ENCODE data around the gene CNTFR.

DNA sequence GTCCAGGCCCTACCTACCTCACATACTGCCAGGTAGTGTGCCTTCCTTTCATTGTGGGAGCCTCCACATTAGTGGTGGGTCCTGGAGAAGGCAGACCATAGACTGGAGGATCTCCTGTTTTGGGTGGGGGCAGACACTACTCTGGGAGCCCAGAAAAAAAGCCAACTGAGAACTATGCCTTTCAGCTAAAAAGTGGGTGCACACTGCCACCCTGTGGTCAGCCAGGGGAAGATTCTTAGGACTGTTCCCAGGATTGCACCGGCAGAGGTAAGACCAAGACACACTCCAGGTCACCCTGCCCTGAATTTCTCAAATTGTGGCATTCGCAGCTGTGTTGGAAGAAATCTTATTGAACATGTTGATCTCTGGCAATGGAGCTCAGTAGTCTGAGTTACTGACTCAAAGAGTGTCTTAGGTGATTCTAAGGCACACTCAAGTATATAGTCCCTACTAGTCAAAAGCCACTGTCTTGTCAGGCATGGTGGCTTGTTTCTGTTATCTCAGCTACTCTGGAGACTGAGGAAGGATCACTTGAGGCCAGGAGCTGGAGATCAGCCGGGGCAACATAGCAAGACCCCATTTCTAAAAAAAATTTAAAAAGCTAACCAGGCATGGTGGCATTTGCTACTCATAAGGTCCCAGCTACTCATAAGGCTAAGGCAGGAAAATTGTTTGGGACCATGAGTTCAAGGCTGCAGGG is 44.5 kb upstream of the CNTFR start:
- peak in 1 of 3 donors; percentile 13 for TF ChIP-seq POLR2AphosphoS5 (IDR thresholded peaks at IDR 0.05)
- TF ChIP-seq, protein P1, sequence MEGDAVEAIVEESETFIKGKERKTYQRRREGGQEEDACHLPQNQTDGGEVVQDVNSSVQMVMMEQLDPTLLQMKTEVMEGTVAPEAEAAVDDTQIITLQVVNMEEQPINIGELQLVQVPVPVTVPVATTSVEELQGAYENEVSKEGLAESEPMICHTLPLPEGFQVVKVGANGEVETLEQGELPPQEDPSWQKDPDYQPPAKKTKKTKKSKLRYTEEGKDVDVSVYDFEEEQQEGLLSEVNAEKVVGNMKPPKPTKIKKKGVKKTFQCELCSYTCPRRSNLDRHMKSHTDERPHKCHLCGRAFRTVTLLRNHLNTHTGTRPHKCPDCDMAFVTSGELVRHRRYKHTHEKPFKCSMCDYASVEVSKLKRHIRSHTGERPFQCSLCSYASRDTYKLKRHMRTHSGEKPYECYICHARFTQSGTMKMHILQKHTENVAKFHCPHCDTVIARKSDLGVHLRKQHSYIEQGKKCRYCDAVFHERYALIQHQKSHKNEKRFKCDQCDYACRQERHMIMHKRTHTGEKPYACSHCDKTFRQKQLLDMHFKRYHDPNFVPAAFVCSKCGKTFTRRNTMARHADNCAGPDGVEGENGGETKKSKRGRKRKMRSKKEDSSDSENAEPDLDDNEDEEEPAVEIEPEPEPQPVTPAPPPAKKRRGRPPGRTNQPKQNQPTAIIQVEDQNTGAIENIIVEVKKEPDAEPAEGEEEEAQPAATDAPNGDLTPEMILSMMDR (IDR thresholded peaks at IDR 0.05 in 8 of 11, conservative IDR thresholded peaks at IDR 0.05 in 3 of 11) = peak; percentile 72 to 92 (median 86)
- TF ChIP-seq POLR2A (IDR thresholded peaks at IDR 0.05) = no peak
